Peyer's patch (tissue), 4 donors: ENCODE data around the gene ACOX2.

Source experiments
- CTCF ChIP-seq, 6 experiments: fragments of 450-650 bp in 4 of 6; fragments of 200-600 bp in 2 of 6; sonication (generic) in 1 of 6; IDR thresholded peaks; one replicate each; pipeline ENCODE4 v1.5.1; 2017 to 2019; ENCODE audit warnings: antibody characterized with exemption in 6 of 6, mild to moderate bottlenecking in 3 of 6, moderate library complexity in 1 of 6
- POLR2A ChIP-seq, 2 donors: fragments of 450-650 bp; IDR thresholded peaks; one replicate each; pipeline ENCODE4 v1.5.1; 2017; ENCODE audit warnings: antibody characterized with exemption in 2 of 2, mild to moderate bottlenecking in 2 of 2, moderate library complexity in 2 of 2

GRCh38 chr3:58574106-58574505, 37.1 kb upstream of the ACOX2 start:
- TF ChIP-seq CTCF (IDR thresholded peaks at IDR 0.05) (no peak), POLR2A (IDR thresholded peaks at IDR 0.05) (no peak)
